IMR-90 (cell line): ENCODE measurements around the gene HGF. TPM values are rescaled to one million over a fixed set of nuclear protein-coding genes. Genes with fewer than 3 reads are reported as not detected.
"Not testable (repeated sequence)": the region's sequence is repeated elsewhere in the genome, so short reads cannot be mapped to it uniquely, and the experiment has no call there.

ENCODE experiments used
- ATAC-seq: fragments of 200-7000 bp; cut with Tn5 transposase; 2 replicates; pipeline ENCODE4 v1.9.1; 2020; ENCODE audit warnings: low read depth, mild to moderate bottlenecking, moderate library complexity
- BruUV-seq: library from RNA; stranded (reverse); fragments of 400-500 nt; replicated peaks from 2 replicates; lab custom pipeline; 2021; lab: Mats Ljungman, UMichigan
- CTCF ChIA-PET: fragments of 300-600 bp; formaldehyde crosslinking; extraction: SDS; loops from one replicate; lab custom pipeline; 2021; ENCODE audit warnings: antibody characterized with exemption; lab: Yijun Ruan, JAX
- POLR2A ChIA-PET: fragments of 300-600 bp; sonication (Branson Sonifier 250); formaldehyde crosslinking; loops from one replicate; lab custom pipeline; 2022; ENCODE audit warnings: antibody characterized with exemption; ENCODE audit not compliant: unreplicated experiment; lab: Charles Lee
- DNase-seq: peaks from one replicate; pipeline ENCODE4 v3.0.0; 2013
- H2AFZ ChIP-seq: replicated peaks from 2 replicates; pipeline ENCODE3; 2013; ENCODE audit warnings: low read length, mild to moderate bottlenecking; ENCODE audit not compliant: poor library complexity
- H2AK5ac ChIP-seq: 2 replicates; pipeline ENCODE4 v1.6.1; 2013; ENCODE audit warnings: low read depth, low read length, inconsistent platforms
- H2AK9ac ChIP-seq: replicated peaks from 2 replicates; pipeline ENCODE3; 2013; ENCODE audit warnings: mild to moderate bottlenecking, low read depth, low read length, moderate library complexity; ENCODE audit not compliant: poor library complexity
- H2BK120ac ChIP-seq: 2 replicates; pipeline ENCODE4 v1.6.1; 2013; ENCODE audit warnings: low read depth, low read length, inconsistent platforms
- H2BK15ac ChIP-seq: 3 replicates; pipeline ENCODE4 v1.6.1; 2013; ENCODE audit warnings: low read depth, low read length, inconsistent platforms
- H2BK20ac ChIP-seq: 2 replicates; pipeline ENCODE4 v1.6.1; 2013; ENCODE audit warnings: low read depth, mild to moderate bottlenecking, inconsistent platforms, low read length, moderate library complexity
- H2BK5ac ChIP-seq: 2 replicates; pipeline ENCODE4 v1.6.1; 2013; ENCODE audit warnings: mild to moderate bottlenecking, low read depth, low read length, inconsistent platforms; ENCODE audit not compliant: poor library complexity, severe bottlenecking
- H3K14ac ChIP-seq: replicated peaks from 2 replicates; pipeline ENCODE4 v1.6.1; 2013; ENCODE audit warnings: low read depth, low read length, inconsistent platforms
- H3K18ac ChIP-seq: 2 replicates; pipeline ENCODE4 v1.6.1; 2013; ENCODE audit warnings: low read depth, low read length, control low read depth
- H3K23ac ChIP-seq: 2 replicates; pipeline ENCODE4 v1.6.1; 2013; ENCODE audit warnings: low read depth, low read length, inconsistent platforms
- H3K27ac ChIP-seq: 2 replicates; pipeline ENCODE4 v1.5.1; 2013; ENCODE audit warnings: mild to moderate bottlenecking, control low read depth, low read length; ENCODE audit not compliant: insufficient read depth
- H3K27me3 ChIP-seq: 2 replicates; pipeline ENCODE4 v1.6.1; 2013; ENCODE audit warnings: low read length; ENCODE audit not compliant: control insufficient read depth, insufficient read depth
- H3K36me3 ChIP-seq: 2 replicates; pipeline ENCODE4 v1.6.1; 2013; ENCODE audit warnings: low read length, mixed read lengths; ENCODE audit not compliant: control insufficient read depth, insufficient read depth
- H3K4ac ChIP-seq: 2 replicates; pipeline ENCODE4 v1.6.1; 2013; ENCODE audit warnings: low read depth, low read length, inconsistent platforms
- H3K4me1 ChIP-seq: 2 replicates; pipeline ENCODE4 v1.6.1; 2013; ENCODE audit warnings: low read length, mixed read lengths; ENCODE audit not compliant: control insufficient read depth, insufficient read depth
- H3K4me2 ChIP-seq: 2 replicates; pipeline ENCODE4 v1.6.1; 2013; ENCODE audit warnings: low read depth, mild to moderate bottlenecking, control low read depth, low read length, moderate library complexity
- H3K4me3 ChIP-seq: 2 replicates; pipeline ENCODE4 v1.5.1; 2013; ENCODE audit warnings: low read depth, mild to moderate bottlenecking, control low read depth, low read length, moderate library complexity; ENCODE audit not compliant: insufficient read depth
- H3K56ac ChIP-seq: 2 replicates; pipeline ENCODE4 v1.6.1; 2013; ENCODE audit warnings: low read length, inconsistent platforms; ENCODE audit not compliant: insufficient read depth; ENCODE audit errors: extremely low read depth
- H3K79me1 ChIP-seq, 2 experiments: 2 replicates each; pipeline ENCODE4 v1.6.1; 2013; ENCODE audit warnings: low read length in 2 of 2, inconsistent platforms in 1 of 2, low read depth in 1 of 2
- H3K9ac ChIP-seq: 2 replicates; pipeline ENCODE4 v1.6.1; 2013; ENCODE audit warnings: low read depth, low read length, control low read depth
- H3K9me1 ChIP-seq: 2 replicates; pipeline ENCODE4 v1.6.1; 2013; ENCODE audit warnings: low read length, inconsistent platforms; ENCODE audit not compliant: insufficient read depth
- H3K9me3 ChIP-seq: 2 replicates; pipeline ENCODE4 v1.6.1; 2013; ENCODE audit warnings: low read length; ENCODE audit not compliant: control insufficient read depth, insufficient read depth
- H4K20me1 ChIP-seq: 2 replicates; pipeline ENCODE4 v1.6.1; 2013; ENCODE audit warnings: low read length, inconsistent platforms; ENCODE audit not compliant: insufficient read depth
- H4K5ac ChIP-seq: 2 replicates; pipeline ENCODE4 v1.6.1; 2013; ENCODE audit warnings: mild to moderate bottlenecking, low read depth, low read length, control low read depth
- H4K8ac ChIP-seq, 2 experiments: 2 replicates each; pipeline ENCODE4 v1.6.1; 2013; ENCODE audit warnings: low read depth in 2 of 2, low read length in 2 of 2, control low read depth in 1 of 2, inconsistent platforms in 1 of 2
- H4K91ac ChIP-seq: 2 replicates; pipeline ENCODE4 v1.6.1; 2013; ENCODE audit warnings: low read depth, low read length, inconsistent platforms; ENCODE audit not compliant: insufficient read depth
- BHLHE40 ChIP-seq: fragments of 150-350 bp; IDR thresholded peaks from 2 replicates; pipeline ENCODE4 v1.6.1; 2016; ENCODE audit warnings: mild to moderate bottlenecking, low read depth, low read length
- CEBPB ChIP-seq: IDR thresholded peaks from 2 replicates; pipeline ENCODE4 v1.6.1; 2012; ENCODE audit warnings: low read depth, low read length, improper control_type of control experiment
- CTCF ChIP-seq: conservative IDR thresholded peaks from 2 replicates; pipeline ENCODE4 v1.5.1; 2012; ENCODE audit warnings: mild to moderate bottlenecking, low read depth, low read length, improper control_type of control experiment
- NFE2L2 ChIP-seq: fragments of 150-350 bp; IDR thresholded peaks from 2 replicates; pipeline ENCODE4 v1.6.1; 2016; ENCODE audit warnings: low read depth, mild to moderate bottlenecking, low read length
- RAD21 ChIP-seq: IDR thresholded peaks from 2 replicates; pipeline ENCODE4 v1.6.1; 2012; ENCODE audit warnings: low read length, improper control_type of control experiment
- RCOR1 ChIP-seq: IDR thresholded peaks from 2 replicates; pipeline ENCODE4 v1.6.1; 2012; ENCODE audit warnings: mild to moderate bottlenecking, low read length, improper control_type of control experiment; ENCODE audit not compliant: insufficient replicate concordance
- RFX5 ChIP-seq: IDR thresholded peaks from 2 replicates; pipeline ENCODE4 v1.8.0; 2012; ENCODE audit warnings: low read depth, mild to moderate bottlenecking, low read length, moderate library complexity
- whole genome bisulfite sequencing, 2 experiments: methylation state at CpG; one replicate each; pipeline versions ENCODE4 v1.1.5 to v1.1.7; 2013; ENCODE audit warnings: missing lambda C conversion rate in 2 of 2; ENCODE audit not compliant: insufficient read length in 1 of 2; ENCODE audit errors: extremely low coverage in 2 of 2; 5-methylcytosine and 5-hydroxymethylcytosine counted together
- dilution Hi-C: fragments of 300-500 bp; cut with HindIII; formaldehyde crosslinking; loops from one replicate; pipeline ENCODE4 v1.14.3; 2018; ENCODE audit warnings: low sequenced_read_pairs; ENCODE audit not compliant: unreplicated experiment
- in situ Hi-C: fragments of 300-500 bp; cut with MboI; formaldehyde crosslinking; loops from 3 replicates; pipeline ENCODE4 v1.14.3; 2019; ENCODE audit warnings: low sequenced_read_pairs, inconsistent platforms, mixed read lengths
- intact Hi-C: fragments of 100-400 bp; cut with micrococcal nuclease; formaldehyde crosslinking; loops from 2 replicates; pipeline ENCODE4 v1.10.0; 2022
- polyA plus RNA-seq, 3 experiments: library from polyadenylated mRNA; depleted of rRNA; stranded (reverse); fragments of >200 nt; gene quantifications; 2 replicates each; pipeline ENCODE4 v1.2.3, GENCODE V29; 2012; ENCODE audit warnings: low replicate concordance in 1 of 3
- total RNA-seq: library from RNA; depleted of rRNA; stranded (reverse); fragments of >200 nt; gene quantifications from 2 replicates; pipeline ENCODE4 v1.2.3, GENCODE V29; 2012

Gene HGF
- total and polyA plus RNA-seq, 2 of the 4 experiments (the other 2 are of a cell fraction), result 16.8 to 50.9 TPM

DNA sequence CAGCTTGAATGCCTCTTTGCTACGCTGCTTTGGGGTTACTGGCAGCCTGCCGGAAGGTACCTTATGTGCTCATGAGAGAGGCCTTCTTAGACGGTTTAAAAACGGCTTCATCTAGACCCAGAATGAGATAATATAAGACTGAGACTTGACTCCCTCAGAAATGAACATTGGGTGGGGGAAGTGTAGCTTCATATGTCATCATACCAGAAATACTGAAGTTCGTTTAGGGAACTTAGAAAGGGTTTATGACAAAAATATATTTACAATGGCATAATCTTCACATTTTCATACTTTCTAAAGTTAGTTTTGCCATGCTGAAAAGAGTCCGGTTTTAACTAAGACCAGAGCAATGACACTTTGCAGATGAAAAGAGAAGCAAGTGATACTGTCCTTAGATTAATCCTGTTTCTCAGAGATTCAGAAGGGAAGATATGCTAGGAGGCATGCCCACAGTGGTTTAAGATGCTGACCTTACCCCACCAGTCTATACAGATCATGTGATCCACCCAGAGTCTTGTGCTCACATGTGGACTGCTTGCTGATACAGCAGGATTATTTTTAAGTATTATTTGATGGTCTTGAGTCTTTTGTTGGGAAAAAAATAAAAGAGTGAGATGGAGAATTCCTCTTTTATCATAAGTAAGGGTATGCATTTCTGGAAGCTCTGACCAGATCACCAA lies 40.8 kb upstream of the HGF start:
- intact Hi-C loops (no loop called here), dilution Hi-C loops (no loop called here), in situ Hi-C loops (no loop called here)
- Histone ChIP-seq H4K8ac (no peak overlapping the region), H2BK5ac (no peak overlapping the region), H2BK20ac (no peak overlapping the region), H3K14ac (no peak overlapping the region; the same call in 1 of the 2 replicates), H2BK120ac (no peak overlapping the region), H3K4me2 (no peak overlapping the region), H3K18ac (no peak overlapping the region), H3K23ac (no peak overlapping the region), H3K9me3 (no peaks in the 10 kb centered on the region), H4K20me1 (no peaks in the 10 kb centered on the region), H3K79me1 (no peaks in the 10 kb centered on the region), H2BK15ac (no peak overlapping the region), H3K9ac (no peak overlapping the region), H3K27ac (no peak overlapping the region), H2AFZ (no peak overlapping the region), H3K4ac (no peak overlapping the region), H3K36me3 (no peaks in the 10 kb centered on the region), H3K4me1 (no peaks in the 10 kb centered on the region), H3K9me1 (no peaks in the 10 kb centered on the region), H4K91ac (no peak overlapping the region), H3K4me3 (no peak overlapping the region), H4K5ac (no peak overlapping the region), H3K56ac (no peak overlapping the region), H2AK5ac (no peak overlapping the region), H2AK9ac (no peak overlapping the region), H3K27me3 (no peaks in the 10 kb centered on the region)
- no peak for ATAC-seq
- no TSS peak for BruUV-seq
- no peak for DNase-seq
- ChIA-PET POLR2A (no interaction called here), CTCF (no interaction called here)
- TF ChIP-seq CTCF, result no peak
- no peak for TF ChIP-seq CEBPB
- no peak for TF ChIP-seq RCOR1
- no peak for TF ChIP-seq RFX5
- TF ChIP-seq NFE2L2, result no peak
- TF ChIP-seq BHLHE40, result no peak
- TF ChIP-seq RAD21, result no peak
- no CpG with 5 or more reads among the region's 6 CpGs for WGBS, 2 experiments

GRCh38 chr7:81808310-81808709 lies 38.5 kb upstream of the HGF start:
- intact Hi-C loops, DNase-seq, in situ Hi-C loops, H3K36me3 ChIP-seq, H4K5ac ChIP-seq, POLR2A ChIA-PET, H2AFZ ChIP-seq, H3K9me3 ChIP-seq, H4K20me1 ChIP-seq, H4K91ac ChIP-seq, H3K27ac ChIP-seq, H2BK20ac ChIP-seq, H3K4ac ChIP-seq, H2BK15ac ChIP-seq, H3K23ac ChIP-seq, dilution Hi-C loops, H3K27me3 ChIP-seq, H3K4me3 ChIP-seq, H3K79me1 ChIP-seq, H3K9me1 ChIP-seq, H3K9ac ChIP-seq, H2AK9ac ChIP-seq, H3K4me2 ChIP-seq, H3K14ac ChIP-seq, H2BK5ac ChIP-seq, ATAC-seq, H2AK5ac ChIP-seq, H3K56ac ChIP-seq, H4K8ac ChIP-seq, H3K4me1 ChIP-seq, CTCF ChIA-PET, BruUV-seq, H2BK120ac ChIP-seq, H3K18ac ChIP-seq: not testable (repeated sequence)
